IPS-20b (cell line): Measurements from ENCODE around the gene KRTAP10-2.
A peak's percentile ranks its signal among the peaks of the same experiment; 100 is the strongest.

Source experiments
- H3K27ac ChIP-seq: one replicate; pipeline ENCODE4 v1.5.1; 2013; ENCODE audit warnings: low read length
- H3K27me3 ChIP-seq: 2 replicates; pipeline ENCODE4 v1.6.1; 2013; ENCODE audit warnings: mild to moderate bottlenecking, low read length, inconsistent platforms; ENCODE audit not compliant: insufficient read depth
- H3K36me3 ChIP-seq: 2 replicates; pipeline ENCODE4 v1.6.1; 2013; ENCODE audit warnings: low read depth, mild to moderate bottlenecking, inconsistent platforms, low read length, moderate library complexity; ENCODE audit not compliant: insufficient read depth
- H3K4me1 ChIP-seq: 2 replicates; pipeline ENCODE4 v1.6.1; 2013; ENCODE audit warnings: mild to moderate bottlenecking, control low read depth, inconsistent platforms, low read length, moderate library complexity; ENCODE audit not compliant: insufficient read depth
- H3K4me3 ChIP-seq: 2 replicates; pipeline ENCODE4 v1.5.1; 2013; ENCODE audit warnings: mild to moderate bottlenecking, low read length, inconsistent platforms
- H3K9ac ChIP-seq: 2 replicates; pipeline ENCODE4 v1.6.1; 2013; ENCODE audit warnings: low read depth, mild to moderate bottlenecking, inconsistent platforms, low read length, moderate library complexity
- H3K9me3 ChIP-seq: 2 replicates; pipeline ENCODE4 v1.6.1; 2013; ENCODE audit warnings: mild to moderate bottlenecking, low read depth, low read length, inconsistent platforms; ENCODE audit not compliant: insufficient read depth

Gene KRTAP10-2

DNA sequence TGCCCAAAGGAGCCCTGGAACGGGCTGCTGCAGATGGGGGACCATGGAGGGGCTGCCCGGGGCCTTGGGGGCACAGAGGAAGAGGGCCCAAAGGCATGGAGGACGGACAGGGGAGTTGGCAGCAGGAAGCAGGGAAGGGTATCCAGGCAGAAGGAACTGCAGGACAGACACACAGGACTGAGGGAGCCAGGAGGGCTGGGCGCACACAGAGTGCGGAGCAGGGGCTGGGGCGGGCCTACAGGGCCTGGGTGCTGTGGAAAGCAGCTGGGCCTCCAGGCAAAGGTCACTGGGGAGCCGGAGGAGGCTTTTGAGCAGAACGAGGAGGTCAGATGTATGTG lies 39.4 kb downstream of the KRTAP10-2 start:
- Histone ChIP-seq H3K9me3 (no peaks in the 10 kb centered on the region), H3K4me3 (no peak overlapping the region), H3K27ac (no peak overlapping the region), H3K9ac (no peak overlapping the region), H3K27me3 (no peaks in the 10 kb centered on the region), H3K36me3 (no peaks in the 10 kb centered on the region), H3K4me1 (no peaks in the 10 kb centered on the region)

GRCh38 chr21:44511219-44511937 lies 39.9 kb downstream of the KRTAP10-2 start:
- Histone ChIP-seq H3K9ac (no peak overlapping the region), H3K4me3 (no peak overlapping the region), H3K9me3 (no peaks in the 10 kb centered on the region), H3K4me1 (no peaks in the 10 kb centered on the region), H3K27ac (no peak overlapping the region), H3K27me3 (no peaks in the 10 kb centered on the region), H3K36me3 (no peaks in the 10 kb centered on the region)

GRCh38 chr21:44510508-44511218 lies 40.6 kb downstream of the KRTAP10-2 start:
- H3K36me3 ChIP-seq = no peaks in the 10 kb centered on the region
- no peak overlapping the region for H3K27ac ChIP-seq
- H3K4me1 ChIP-seq = no peaks in the 10 kb centered on the region
- no peaks in the 10 kb centered on the region for H3K27me3 ChIP-seq
- peak overlapping the region; percentile 51; the same call in 1 of the 2 replicates for H3K9ac ChIP-seq
- H3K4me3 ChIP-seq = peak overlapping the region; percentile 59; the same call in 1 of the 2 replicates
- no peaks in the 10 kb centered on the region for H3K9me3 ChIP-seq

- no peaks in the 10 kb centered on the region for H3K4me1 ChIP-seq
- no peaks in the 10 kb centered on the region for H3K36me3 ChIP-seq
- H3K4me3 ChIP-seq = no peak overlapping the region
- no peak overlapping the region for H3K27ac ChIP-seq
- no peak overlapping the region for H3K9ac ChIP-seq
- H3K9me3 ChIP-seq = no peaks in the 10 kb centered on the region
- H3K27me3 ChIP-seq = no peaks in the 10 kb centered on the region
Observed at GRCh38 chr21:44510109-44510507, 41.2 kb downstream of the KRTAP10-2 start.

DNA sequence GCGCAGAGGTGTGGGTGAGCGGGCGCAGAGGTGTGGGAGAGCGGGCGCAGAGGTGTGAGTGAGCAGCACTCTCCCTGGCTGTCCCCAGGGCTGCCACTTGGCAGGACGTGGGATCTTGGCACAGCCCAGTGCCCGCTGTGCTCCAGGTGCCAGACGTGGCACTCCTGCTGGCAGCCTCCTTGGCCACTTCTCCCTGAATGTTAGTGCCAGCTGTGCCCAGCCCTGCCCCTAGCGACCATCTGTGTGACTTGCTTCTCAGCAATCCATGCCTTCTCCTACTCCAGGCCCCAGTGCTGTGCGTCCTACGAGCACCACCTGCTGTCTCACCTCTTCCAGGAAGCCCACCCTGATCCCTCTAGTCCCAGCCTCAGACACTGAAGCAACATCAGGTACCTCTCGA lies 41.8 kb downstream of the KRTAP10-2 start:
- H3K27me3 ChIP-seq = no peaks in the 10 kb centered on the region
- no peak overlapping the region for H3K4me3 ChIP-seq
- no peaks in the 10 kb centered on the region for H3K9me3 ChIP-seq
- no peak overlapping the region for H3K9ac ChIP-seq
- H3K27ac ChIP-seq = no peak overlapping the region
- H3K36me3 ChIP-seq = no peaks in the 10 kb centered on the region
- H3K4me1 ChIP-seq = no peaks in the 10 kb centered on the region

GRCh38 chr21:44508711-44509445 lies 42.4 kb downstream of the KRTAP10-2 start:
- H3K9me3 ChIP-seq = no peaks in the 10 kb centered on the region
- H3K27me3 ChIP-seq = no peaks in the 10 kb centered on the region
- no peak overlapping the region for H3K4me3 ChIP-seq
- no peaks in the 10 kb centered on the region for H3K36me3 ChIP-seq
- H3K9ac ChIP-seq = no peak overlapping the region
- H3K4me1 ChIP-seq = no peaks in the 10 kb centered on the region
- H3K27ac ChIP-seq = no peak overlapping the region

- no peaks in the 10 kb centered on the region for H3K36me3 ChIP-seq
- H3K9ac ChIP-seq = no peak overlapping the region
- H3K27ac ChIP-seq = no peak overlapping the region
- no peak overlapping the region for H3K4me3 ChIP-seq
- H3K4me1 ChIP-seq = no peaks in the 10 kb centered on the region
- H3K27me3 ChIP-seq = no peaks in the 10 kb centered on the region
- no peaks in the 10 kb centered on the region for H3K9me3 ChIP-seq
Observed at GRCh38 chr21:44508426-44508710, 42.9 kb downstream of the KRTAP10-2 start.

DNA sequence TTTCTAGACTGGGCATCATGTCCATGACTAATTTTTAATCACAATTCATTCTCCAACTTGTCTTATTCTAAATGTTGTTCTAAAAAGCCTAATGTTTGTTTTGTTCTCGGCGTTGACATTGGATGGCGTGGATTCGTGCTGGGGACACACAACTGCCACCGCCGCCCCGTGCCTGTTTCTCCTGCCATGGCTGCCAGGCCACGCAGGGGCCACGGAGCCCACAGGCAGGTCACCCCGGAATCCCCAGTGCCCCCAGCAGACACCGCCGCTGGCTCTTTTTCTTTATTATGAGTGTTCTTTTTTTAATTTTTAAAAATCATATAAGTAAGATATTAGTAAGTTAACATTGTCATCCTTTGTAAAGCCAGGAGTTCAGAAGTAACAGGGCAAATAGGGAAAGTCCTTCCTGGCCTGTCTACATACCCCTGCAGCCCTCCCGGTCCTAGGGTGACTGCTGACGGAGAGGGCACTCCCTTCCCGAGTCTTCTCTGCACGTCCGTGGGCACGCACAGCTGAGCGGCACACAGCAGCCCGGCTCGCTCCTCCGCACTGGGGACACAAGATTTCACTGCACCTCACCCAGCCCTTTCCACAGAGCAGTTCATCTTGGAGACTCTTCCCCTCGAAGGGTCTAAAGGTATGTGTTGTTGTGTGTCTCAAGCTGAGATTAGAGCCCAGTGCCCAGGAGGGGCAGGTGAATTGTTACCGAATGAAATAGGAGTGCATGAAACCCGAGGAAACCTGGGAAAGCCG lies 43.5 kb downstream of the KRTAP10-2 start:
- Histone ChIP-seq H3K36me3 (no peaks in the 10 kb centered on the region), H3K9ac (no peak overlapping the region), H3K9me3 (no peaks in the 10 kb centered on the region), H3K27ac (no peak overlapping the region), H3K4me3 (no peak overlapping the region), H3K4me1 (no peaks in the 10 kb centered on the region), H3K27me3 (no peaks in the 10 kb centered on the region)

- Histone ChIP-seq H3K36me3 (no peaks in the 10 kb centered on the region), H3K27ac (no peak overlapping the region), H3K4me1 (no peaks in the 10 kb centered on the region), H3K27me3 (no peaks in the 10 kb centered on the region), H3K9ac (no peak overlapping the region), H3K9me3 (no peaks in the 10 kb centered on the region), H3K4me3 (no peak overlapping the region)
Observed at GRCh38 chr21:44506279-44507255, 44.7 kb downstream of the KRTAP10-2 start.

GRCh38 chr21:44505673-44506278 lies 45.5 kb downstream of the KRTAP10-2 start:
- no peaks in the 10 kb centered on the region for H3K27me3 ChIP-seq
- no peaks in the 10 kb centered on the region for H3K36me3 ChIP-seq
- no peaks in the 10 kb centered on the region for H3K9me3 ChIP-seq
- no peak overlapping the region for H3K27ac ChIP-seq
- no peak overlapping the region for H3K4me3 ChIP-seq
- H3K9ac ChIP-seq = no peak overlapping the region
- H3K4me1 ChIP-seq = no peaks in the 10 kb centered on the region
